ENCODE measurements around the gene GALNT7.

GRCh38 chr4:173317004-173317403 lies 148.4 kb downstream of the GALNT7 start:
- TF ChIP-seq RAD21 (IDR thresholded peaks at IDR 0.05; ENCODE audit: insufficient read depth, low read depth, low read length) (0 out of 2 replicates have a peak, but pooled peaks have one; percentile 8), HDAC6 (IDR thresholded peaks at IDR 0.05; ENCODE audit: unreplicated experiment) (no peak), RFX5 (IDR thresholded peaks at IDR 0.05; ENCODE audit: low read depth, low read length) (no peak), YY1 (IDR thresholded peaks at IDR 0.05; ENCODE audit: low read depth, low read length) (no peak), CTCF (IDR thresholded peaks at IDR 0.05 in 2 of 3, conservative IDR thresholded peaks at IDR 0.05 in 1 of 3; ENCODE audit: control insufficient read depth in 2 of 3, extremely low read depth in 1 of 3, insufficient read depth in 1 of 3, low read depth in 3 of 3, low read length in 3 of 3) (peak; percentile 1 to 30 (median 26); a peak in 3 of 6 replicates), FOXK2 (IDR thresholded peaks at IDR 0.05) (no peak), SP1 (IDR thresholded peaks at IDR 0.05; ENCODE audit: low read depth, low read length) (no peak), POLR2AphosphoS5 (IDR thresholded peaks at IDR 0.05; ENCODE audit: low read length) (no peak), EGR1 (IDR thresholded peaks at IDR 0.05; ENCODE audit: borderline replicate concordance in 1 of 2, low read depth in 2 of 2, low read length in 2 of 2) (no peak), ZNF207 (IDR thresholded peaks at IDR 0.05; ENCODE audit: borderline replicate concordance) (no peak)

Data from GM12878 (cell line).